AG04450 (cell line): Measurements from ENCODE around the gene ESRP2. TPM values are rescaled to one million over a fixed set of nuclear protein-coding genes. Genes with fewer than 3 reads are reported as not detected.

Experiments
- CTCF ChIA-PET: fragments of 300-600, 350-600 bp; formaldehyde crosslinking; extraction: SDS; loops from one replicate; lab custom pipeline; 2022; ENCODE audit warnings: antibody characterized with exemption, inconsistent platforms; lab: Charles Lee
- POLR2A ChIA-PET: fragments of 350-600 bp; formaldehyde crosslinking; extraction: SDS; loops from one replicate; lab custom pipeline; 2021; ENCODE audit warnings: antibody characterized with exemption, inconsistent platforms; lab: Yijun Ruan, JAX
- DNase-seq: peaks from one replicate; pipeline ENCODE4 v3.0.0-alpha.2; 2011; ENCODE audit warnings: low read depth, low spot score
- H3K27ac ChIP-seq: one replicate; pipeline ENCODE4 v1.5.1; 2012; ENCODE audit warnings: low read depth, low read length, control low read depth
- H3K27me3 ChIP-seq: one replicate; pipeline ENCODE4 v1.6.0; 2012; ENCODE audit warnings: low read length; ENCODE audit not compliant: control insufficient read depth, insufficient read depth
- H3K4me3 ChIP-seq: 2 replicates; pipeline ENCODE4 v1.5.1; 2011; ENCODE audit warnings: mild to moderate bottlenecking, low read depth, low read length, control low read depth
- H3K9me3 ChIP-seq: 2 replicates; pipeline ENCODE4 v1.5.1; 2012; ENCODE audit warnings: low read length; ENCODE audit not compliant: control insufficient read depth, insufficient read depth
- polyA plus RNA-seq: library from polyadenylated mRNA; depleted of rRNA; stranded (reverse); fragments of >200 nt; gene quantifications from 2 replicates; pipeline ENCODE4 v1.2.3, GENCODE V29; 2011
- TF ChIP-seq, protein P1 (sequence below): IDR thresholded peaks from 2 replicates; pipeline ENCODE4 v1.5.1; 2011; ENCODE audit warnings: low read depth, low read length, control low read depth, inconsistent platforms

Gene ESRP2
- polyA plus RNA-seq, 1 experiment, result 0.01 TPM

DNA sequence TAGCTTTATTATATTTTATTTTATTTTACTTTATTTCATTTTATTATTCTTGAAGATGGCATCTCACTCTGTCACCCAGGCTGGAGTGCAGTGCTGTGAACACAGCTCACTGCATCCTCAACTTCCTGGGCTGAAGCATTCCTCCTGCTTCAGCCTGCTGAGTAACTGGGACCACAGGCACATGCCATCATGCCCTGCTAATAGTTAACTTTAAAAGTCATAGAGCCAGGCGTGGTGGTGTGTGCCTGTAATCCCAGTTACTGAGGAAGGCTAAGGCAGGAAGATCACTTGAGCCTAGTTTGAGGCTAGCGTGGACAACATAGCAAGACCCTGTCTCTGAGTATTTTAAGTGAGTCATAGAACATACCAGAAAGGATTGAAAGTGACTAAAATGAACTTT, 38.7 kb downstream of the ESRP2 start:
- POLR2A ChIA-PET, result no interaction called here
- H3K27me3 ChIP-seq, result no peaks in the 10 kb centered on the region
- no peaks in the 10 kb centered on the region for H3K9me3 ChIP-seq
- H3K4me3 ChIP-seq, result no peak overlapping the region
- DNase-seq, result no peak
- no peak overlapping the region for H3K27ac ChIP-seq
- TF ChIP-seq, protein P1, sequence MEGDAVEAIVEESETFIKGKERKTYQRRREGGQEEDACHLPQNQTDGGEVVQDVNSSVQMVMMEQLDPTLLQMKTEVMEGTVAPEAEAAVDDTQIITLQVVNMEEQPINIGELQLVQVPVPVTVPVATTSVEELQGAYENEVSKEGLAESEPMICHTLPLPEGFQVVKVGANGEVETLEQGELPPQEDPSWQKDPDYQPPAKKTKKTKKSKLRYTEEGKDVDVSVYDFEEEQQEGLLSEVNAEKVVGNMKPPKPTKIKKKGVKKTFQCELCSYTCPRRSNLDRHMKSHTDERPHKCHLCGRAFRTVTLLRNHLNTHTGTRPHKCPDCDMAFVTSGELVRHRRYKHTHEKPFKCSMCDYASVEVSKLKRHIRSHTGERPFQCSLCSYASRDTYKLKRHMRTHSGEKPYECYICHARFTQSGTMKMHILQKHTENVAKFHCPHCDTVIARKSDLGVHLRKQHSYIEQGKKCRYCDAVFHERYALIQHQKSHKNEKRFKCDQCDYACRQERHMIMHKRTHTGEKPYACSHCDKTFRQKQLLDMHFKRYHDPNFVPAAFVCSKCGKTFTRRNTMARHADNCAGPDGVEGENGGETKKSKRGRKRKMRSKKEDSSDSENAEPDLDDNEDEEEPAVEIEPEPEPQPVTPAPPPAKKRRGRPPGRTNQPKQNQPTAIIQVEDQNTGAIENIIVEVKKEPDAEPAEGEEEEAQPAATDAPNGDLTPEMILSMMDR, result no peak
- CTCF ChIA-PET, result interaction anchor here (1.2 kb wide), 1 partner anchor 104 kb away, joined by 3 read pairs; no protein-coding TSS in a partner anchor

GRCh38 chr16:68194251-68194650, 41.7 kb downstream of the ESRP2 start:
- ChIA-PET POLR2A (no interaction called here), CTCF (interaction anchor here (1.0 kb wide), 1 partner anchor 36 kb away, joined by 3 read pairs; no protein-coding TSS in a partner anchor)
- no peaks in the 10 kb centered on the region for H3K27me3 ChIP-seq
- H3K4me3 ChIP-seq, result no peak overlapping the region
- DNase-seq, result no peak
- no peak overlapping the region for H3K27ac ChIP-seq
- TF ChIP-seq, protein P1, result no peak
- H3K9me3 ChIP-seq, result no peaks in the 10 kb centered on the region

DNA sequence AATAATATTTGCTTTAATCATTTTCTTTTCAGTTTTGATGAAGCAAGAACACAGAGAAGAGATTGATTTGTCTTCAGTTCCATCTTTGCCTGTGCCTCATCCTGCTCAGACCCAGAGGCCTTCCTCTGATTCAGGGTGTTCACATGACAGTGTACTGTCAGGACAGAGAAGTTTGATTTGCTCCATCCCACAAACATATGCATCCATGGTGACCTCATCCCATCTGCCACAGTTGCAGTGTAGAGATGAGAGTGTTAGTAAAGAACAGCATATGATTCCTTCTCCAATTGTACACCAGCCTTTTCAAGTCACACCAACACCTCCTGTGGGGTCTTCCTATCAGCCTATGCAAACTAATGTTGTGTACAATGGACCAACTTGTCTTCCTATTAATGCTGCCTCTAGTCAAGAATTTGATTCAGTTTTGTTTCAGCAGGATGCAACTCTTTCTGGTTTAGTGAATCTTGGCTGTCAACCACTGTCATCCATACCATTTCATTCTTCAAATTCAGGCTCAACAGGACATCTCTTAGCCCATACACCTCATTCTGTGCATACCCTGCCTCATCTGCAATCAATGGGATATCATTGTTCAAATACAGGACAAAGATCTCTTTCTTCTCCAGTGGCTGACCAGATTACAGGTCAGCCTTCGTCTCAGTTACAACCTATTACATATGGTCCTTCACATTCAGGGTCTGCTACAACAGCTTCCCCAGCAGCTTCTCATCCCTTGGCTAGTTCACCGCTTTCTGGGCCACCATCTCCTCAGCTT, 45.0 kb downstream of the ESRP2 start:
- CTCF ChIA-PET, result no interaction called here
- POLR2A ChIA-PET, result no interaction called here
- Histone ChIP-seq H3K27me3 (no peaks in the 10 kb centered on the region), H3K9me3 (no peaks in the 10 kb centered on the region; the same call in 1 of the 2 replicates), H3K4me3 (no peak overlapping the region), H3K27ac (no peak overlapping the region)
- TF ChIP-seq, protein P1, result no peak
- no peak for DNase-seq

DNA sequence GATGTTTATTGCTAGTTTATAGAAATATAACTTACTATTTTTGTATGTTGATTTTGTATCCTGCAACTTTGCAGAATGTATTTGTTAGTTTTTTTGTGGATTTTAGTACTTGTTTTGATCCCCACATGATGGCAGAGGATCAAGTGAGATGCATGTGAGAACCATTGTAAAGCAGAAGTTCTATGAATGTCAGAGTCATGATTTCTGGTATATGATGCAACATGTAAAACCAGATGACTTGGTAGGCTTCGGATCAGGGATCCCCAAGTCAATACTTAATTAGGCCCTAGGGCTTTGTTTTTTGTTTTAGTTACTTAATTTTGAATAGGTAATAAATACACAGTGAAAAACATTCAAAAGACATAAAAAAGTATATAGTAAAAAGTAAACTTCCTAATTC, 45.8 kb downstream of the ESRP2 start:
- H3K9me3 ChIP-seq, result no peaks in the 10 kb centered on the region; the same call in 1 of the 2 replicates

DNA sequence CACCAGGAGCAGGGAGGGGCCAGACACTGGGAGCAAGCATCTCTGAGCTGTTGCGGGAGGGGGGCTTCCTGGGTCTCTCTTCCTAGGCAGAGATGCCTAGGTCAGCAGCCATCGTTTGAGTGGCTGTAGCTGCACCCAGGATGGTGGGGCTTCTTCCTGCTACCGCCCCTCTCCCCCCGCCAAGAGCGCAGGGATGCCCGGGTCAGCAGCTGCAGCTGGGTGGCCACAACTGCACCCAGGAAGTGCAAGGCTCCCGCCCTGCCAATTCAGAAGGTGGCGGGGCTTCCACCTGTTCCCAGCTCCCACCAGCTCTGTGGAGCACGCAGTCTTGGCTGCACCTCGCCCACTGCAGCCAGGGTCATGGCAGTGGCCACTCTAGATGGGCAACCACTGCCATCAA, 47.8 kb downstream of the ESRP2 start:
- no peak for DNase-seq
- ChIA-PET POLR2A (no interaction called here), CTCF (interaction anchor here (1.5 kb wide), 1 partner anchor 21 kb away, joined by 4 read pairs; no protein-coding TSS in a partner anchor)
- TF ChIP-seq, protein P1, result no peak
- Histone ChIP-seq H3K9me3 (no peaks in the 10 kb centered on the region; the same call in 1 of the 2 replicates), H3K27me3 (no peaks in the 10 kb centered on the region), H3K27ac (no peak overlapping the region), H3K4me3 (no peak overlapping the region)

More for the DNA sequence above, 45.8 kb downstream of the ESRP2 start:
- Histone ChIP-seq H3K27ac (no peak overlapping the region), H3K27me3 (no peaks in the 10 kb centered on the region), H3K4me3 (no peak overlapping the region)
- TF ChIP-seq, protein P1, result no peak
- ChIA-PET CTCF (no interaction called here), POLR2A (no interaction called here)
- DNase-seq, result no peak
